Stimulated activated naive B cell treated with anti-CD40 and anti-IgM and Interleukin-4, amounts not matched to agents 10 μg/mL and 1 μg/mL and 100 μg/mL, for 72 hours (primary cell): ENCODE data around the gene FMC1.
"Not testable (repeated sequence)": the region's sequence is repeated elsewhere in the genome, so short reads cannot be mapped to it uniquely, and the experiment has no call there.

Experiments used
- ATAC-seq, 2 donors: fragments of 150-1000 bp; cut with Tn5 transposase; replicated peaks; 2 replicates each; pipeline ENCODE4 v1.10.0; 2021; ENCODE audit warnings: moderate library complexity in 1 of 2
- DNase-seq: peaks from one replicate; pipeline ENCODE4 v3.0.0; 2021
- H3K27ac Mint-ChIP-seq: one replicate; pipeline ENCODE4 v1.8.0; 2022; ENCODE audit warnings: mild to moderate bottlenecking, mixed read lengths
- H3K27me3 Mint-ChIP-seq, 2 donors: one replicate each; pipeline ENCODE4 v1.8.0; 2022; ENCODE audit warnings: mixed read lengths in 2 of 2
- H3K36me3 Mint-ChIP-seq, 2 donors: one replicate each; pipeline ENCODE4 v1.8.0; 2022; ENCODE audit warnings: mixed read lengths in 2 of 2, mild to moderate bottlenecking in 1 of 2
- H3K4me1 Mint-ChIP-seq, 2 donors: one replicate each; pipeline ENCODE4 v1.8.0; 2022; ENCODE audit warnings: mixed read lengths in 2 of 2, mild to moderate bottlenecking in 1 of 2
- H3K4me3 Mint-ChIP-seq, 2 donors: one replicate each; pipeline ENCODE4 v1.8.0; 2022; ENCODE audit warnings: mild to moderate bottlenecking in 2 of 2, mixed read lengths in 2 of 2, moderate library complexity in 1 of 2
- H3K9me3 Mint-ChIP-seq, 2 donors: one replicate each; pipeline ENCODE4 v1.8.0; 2022; ENCODE audit warnings: mixed read lengths in 2 of 2, mild to moderate bottlenecking in 1 of 2

Gene FMC1

GRCh38 chr7:139357729-139358506, 16.8 kb downstream of the FMC1 start:
- not testable (repeated sequence) for ATAC-seq

GRCh38 chr7:139358541-139359365, 17.6 kb downstream of the FMC1 start:
- Mint-ChIP-seq H3K27ac (peak overlapping the region; percentile 99), H3K4me3 (peak overlapping the region; percentile 98 to 99), H3K4me1 (peaks cover 6 to 33% of the 10 kb centered on the region in 2 donors), H3K36me3 (peaks cover 6 to 28% of the 10 kb centered on the region in 2 donors), H3K9me3 (no peaks in the 10 kb centered on the region), H3K27me3 (no peaks in the 10 kb centered on the region)
- ATAC-seq (peak; percentile 5 to 14), DNase-seq (peak; percentile 35)

More at GRCh38 chr7:139357729-139358506, 16.8 kb downstream of the FMC1 start:
- peak overlapping the region; percentile 99 for H3K27ac Mint-ChIP-seq
- H3K4me3 Mint-ChIP-seq = peak overlapping the region; percentile 98 to 99
- peaks cover 4 to 31% of the 10 kb centered on the region in 2 donors for H3K4me1 Mint-ChIP-seq
- H3K36me3 Mint-ChIP-seq = peaks cover 5 to 26% of the 10 kb centered on the region in 2 donors
- not testable (repeated sequence) for DNase-seq, H3K27me3 Mint-ChIP-seq, H3K9me3 Mint-ChIP-seq

- H3K27ac Mint-ChIP-seq = peak within 1 kb of the TSS; percentile 99
- H3K9me3 Mint-ChIP-seq = no peaks in the 10 kb centered on the region
- H3K4me3 Mint-ChIP-seq = peak within 1 kb of the TSS; percentile 98 to 99
- ATAC-seq (peak; percentile 80 to 85), DNase-seq (peak; percentile 99)
- peaks cover 6 to 33% of the 10 kb centered on the region in 2 donors for H3K4me1 Mint-ChIP-seq
- peaks cover 6 to 28% of the 10 kb centered on the region in 2 donors for H3K36me3 Mint-ChIP-seq
- no peaks in the 10 kb centered on the region for H3K27me3 Mint-ChIP-seq
Observed at GRCh38 chr7:139359366-139360209, 18.5 kb downstream of the FMC1 start, which contains the start of gene LUC7L2. Gene LUC7L2 (plus strand): TSS chr7:139359894. CDS start chr7:139360262, 368 bp downstream.

DNA sequence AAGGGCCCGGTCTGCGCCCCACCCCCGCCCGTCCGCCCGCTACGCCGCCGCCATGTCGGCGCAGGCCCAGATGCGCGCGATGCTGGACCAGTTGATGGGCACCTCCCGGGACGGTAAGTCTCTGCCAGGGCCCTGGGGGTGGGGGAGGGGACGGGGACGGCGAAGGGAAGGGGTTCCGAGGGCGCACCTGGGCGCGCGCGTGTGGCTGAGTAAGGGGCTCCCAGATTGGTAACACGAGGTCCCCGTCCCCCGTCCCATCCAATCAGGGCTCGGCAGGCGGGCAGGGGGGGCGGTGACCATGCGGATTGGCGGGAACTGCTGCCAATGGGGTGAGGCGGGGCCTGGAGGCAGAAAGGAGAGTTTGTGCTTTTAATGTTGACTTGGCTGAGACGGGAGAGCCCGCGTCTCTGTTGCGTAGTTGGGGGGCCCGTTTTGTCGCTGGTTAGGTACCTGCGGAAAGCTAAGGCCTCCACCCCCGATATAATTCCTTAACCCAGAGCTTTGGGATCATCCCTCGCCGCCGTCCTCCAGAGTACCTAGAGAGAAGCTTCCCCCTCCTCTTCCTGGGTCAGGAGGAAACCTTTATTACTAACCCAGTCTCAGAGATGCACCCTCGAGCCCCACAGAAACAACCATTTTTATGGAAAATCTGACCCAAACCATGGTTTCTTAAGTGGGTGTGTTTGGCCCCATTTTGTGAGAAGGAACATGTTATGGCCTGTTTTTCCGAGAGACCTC, 19.2 kb downstream of the FMC1 start:
- peaks cover 9 to 41% of the 10 kb centered on the region in 2 donors for H3K4me1 Mint-ChIP-seq
- DNase-seq (peak; percentile 96), ATAC-seq (peak; percentile 80)
- peak overlapping the region; percentile 98 to 99 for H3K4me3 Mint-ChIP-seq
- no peaks in the 10 kb centered on the region for H3K9me3 Mint-ChIP-seq
- peak overlapping the region; percentile 99 for H3K27ac Mint-ChIP-seq
- H3K27me3 Mint-ChIP-seq = no peaks in the 10 kb centered on the region
- peaks cover 10 to 30% of the 10 kb centered on the region in 2 donors for H3K36me3 Mint-ChIP-seq

DNA sequence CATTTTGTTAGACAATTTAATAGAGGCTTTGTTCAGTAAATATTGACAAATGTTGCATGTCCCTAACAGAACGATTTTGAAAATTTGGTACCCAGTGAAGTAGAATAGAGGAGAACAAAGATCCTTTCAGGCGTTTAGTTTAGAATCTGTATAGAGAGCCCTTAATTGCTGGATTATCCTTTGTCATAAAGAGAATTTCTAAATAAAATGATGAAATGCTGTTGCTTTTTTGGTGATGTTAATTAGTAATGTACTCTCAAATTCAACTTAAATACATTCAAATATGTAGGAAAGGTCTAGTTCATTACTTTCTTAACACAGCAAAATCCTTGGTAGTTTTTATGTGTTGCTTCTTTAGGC, 19.8 kb downstream of the FMC1 start:
- ATAC-seq (no peak), DNase-seq (no peak)
- H3K9me3 Mint-ChIP-seq = no peaks in the 10 kb centered on the region
- peaks cover 12 to 47% of the 10 kb centered on the region in 2 donors for H3K4me1 Mint-ChIP-seq
- peak overlapping the region; percentile 98 to 99 for H3K4me3 Mint-ChIP-seq
- H3K27me3 Mint-ChIP-seq = no peaks in the 10 kb centered on the region
- H3K36me3 Mint-ChIP-seq = peaks cover 11 to 30% of the 10 kb centered on the region in 2 donors
- H3K27ac Mint-ChIP-seq = peak overlapping the region; percentile 99

DNA sequence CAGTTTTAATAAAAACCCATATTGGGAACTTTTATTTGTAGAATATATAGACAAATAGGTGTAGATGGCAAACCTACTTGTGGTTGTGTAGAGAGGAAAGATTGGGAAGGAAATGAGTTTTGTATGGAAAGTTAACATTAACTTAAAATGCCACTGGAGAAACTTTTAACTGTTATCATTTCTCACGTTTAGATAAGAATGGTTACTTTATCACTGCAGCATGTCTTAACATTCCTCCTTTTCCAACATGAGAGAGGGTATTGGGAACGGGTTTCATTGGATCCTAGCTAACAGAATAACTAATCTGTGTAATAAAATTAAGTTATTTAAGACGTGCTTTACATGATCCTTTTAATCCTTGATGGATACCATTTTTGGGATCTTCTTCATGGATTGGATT, 20.4 kb downstream of the FMC1 start:
- Mint-ChIP-seq H3K9me3 (no peaks in the 10 kb centered on the region), H3K27me3 (no peaks in the 10 kb centered on the region), H3K4me3 (peak overlapping the region; percentile 59 to 99), H3K36me3 (peaks cover 11 to 30% of the 10 kb centered on the region in 2 donors), H3K4me1 (peaks cover 12 to 47% of the 10 kb centered on the region in 2 donors), H3K27ac (peak overlapping the region; percentile 69)
- ATAC-seq (no peak), DNase-seq (no peak)

- Mint-ChIP-seq H3K4me1 (peaks cover 12 to 47% of the 10 kb centered on the region in 2 donors), H3K27ac (no peak overlapping the region), H3K4me3 (peak overlapping the region in 1 of 2 donors; percentile 36), H3K9me3 (no peaks in the 10 kb centered on the region), H3K27me3 (no peaks in the 10 kb centered on the region), H3K36me3 (peaks cover 11 to 30% of the 10 kb centered on the region in 2 donors)
- ATAC-seq (no peak), DNase-seq (no peak)
Observed at GRCh38 chr7:139362302-139362701, 21.2 kb downstream of the FMC1 start.

DNA sequence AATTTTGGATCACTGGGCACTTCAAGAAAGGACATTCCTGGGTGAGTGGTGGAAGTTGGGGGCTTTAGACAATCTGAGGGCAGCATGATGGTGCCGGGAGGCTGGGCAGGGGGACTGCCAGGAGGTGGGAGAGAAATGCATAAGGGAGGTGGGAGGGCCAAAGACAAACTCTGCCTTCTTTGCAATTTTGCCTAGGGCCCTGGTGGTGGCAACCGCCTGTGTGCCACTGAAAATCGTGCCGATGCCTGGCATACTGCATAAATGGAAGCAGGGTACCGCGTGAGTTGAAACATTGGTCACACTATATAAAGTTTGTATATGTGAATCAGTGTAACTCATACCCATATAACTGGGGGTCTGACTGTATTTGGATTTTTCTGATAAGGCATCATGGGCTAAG, 21.8 kb downstream of the FMC1 start:
- H3K27ac Mint-ChIP-seq = no peak overlapping the region
- peaks cover 16 to 47% of the 10 kb centered on the region in 2 donors for H3K4me1 Mint-ChIP-seq
- no peak for DNase-seq
- H3K9me3 Mint-ChIP-seq = no peaks in the 10 kb centered on the region
- peaks cover 10 to 33% of the 10 kb centered on the region in 2 donors for H3K36me3 Mint-ChIP-seq
- no peak for ATAC-seq
- no peaks in the 10 kb centered on the region for H3K27me3 Mint-ChIP-seq
- peak overlapping the region in 1 of 2 donors; percentile 23 for H3K4me3 Mint-ChIP-seq

DNA sequence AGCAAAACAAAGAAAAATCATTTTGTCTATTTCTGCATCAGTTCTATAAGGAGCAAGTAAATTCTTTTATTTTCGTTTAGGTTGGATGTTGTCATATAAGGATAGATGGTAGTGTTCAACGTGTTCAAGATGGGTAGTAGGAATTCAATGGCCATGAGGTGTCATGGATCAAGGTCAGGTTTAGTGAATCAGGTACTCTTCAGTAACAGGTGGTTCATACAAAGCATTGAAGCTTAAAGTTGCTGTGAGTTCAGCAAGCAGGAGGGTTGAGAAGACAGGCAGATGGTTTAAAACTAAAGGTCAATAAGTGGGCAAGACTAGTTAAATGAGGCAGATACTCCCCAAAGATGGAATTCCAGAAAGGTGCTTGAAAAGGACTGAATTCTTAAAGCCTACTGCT, 24.2 kb downstream of the FMC1 start:
- no peaks in the 10 kb centered on the region for H3K27me3 Mint-ChIP-seq
- H3K36me3 Mint-ChIP-seq = peaks cover 14 to 29% of the 10 kb centered on the region in 2 donors
- H3K4me3 Mint-ChIP-seq = no peak overlapping the region
- ATAC-seq (no peak), DNase-seq (no peak)
- H3K4me1 Mint-ChIP-seq = peaks cover 25 to 55% of the 10 kb centered on the region in 2 donors
- H3K27ac Mint-ChIP-seq = peak overlapping the region; percentile 9
- no peaks in the 10 kb centered on the region for H3K9me3 Mint-ChIP-seq

DNA sequence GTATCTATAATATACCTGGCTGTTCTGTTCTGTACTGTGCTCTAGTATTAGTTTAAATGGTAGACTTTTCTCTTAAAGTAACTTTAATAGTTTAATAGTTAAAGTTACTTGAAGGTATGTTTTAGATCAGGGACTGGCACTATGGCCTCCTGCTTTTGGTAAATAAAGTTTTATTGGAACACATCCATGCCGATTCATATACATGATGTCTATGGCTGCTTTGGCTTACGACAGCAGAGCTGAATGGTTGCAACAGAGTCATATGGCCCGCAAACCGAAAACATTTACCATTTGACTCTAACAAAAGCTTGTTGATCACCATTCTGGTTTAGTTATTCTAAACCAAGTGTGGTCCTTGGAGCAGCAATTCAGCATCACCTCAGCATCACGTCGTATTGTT, 25.3 kb downstream of the FMC1 start:
- Mint-ChIP-seq H3K9me3 (no peaks in the 10 kb centered on the region), H3K27me3 (no peaks in the 10 kb centered on the region), H3K27ac (no peak overlapping the region), H3K4me1 (peaks cover 32 to 57% of the 10 kb centered on the region in 2 donors), H3K4me3 (no peak overlapping the region), H3K36me3 (peaks cover 14 to 30% of the 10 kb centered on the region in 2 donors)
- no peak for DNase-seq
- no peak for ATAC-seq

DNA sequence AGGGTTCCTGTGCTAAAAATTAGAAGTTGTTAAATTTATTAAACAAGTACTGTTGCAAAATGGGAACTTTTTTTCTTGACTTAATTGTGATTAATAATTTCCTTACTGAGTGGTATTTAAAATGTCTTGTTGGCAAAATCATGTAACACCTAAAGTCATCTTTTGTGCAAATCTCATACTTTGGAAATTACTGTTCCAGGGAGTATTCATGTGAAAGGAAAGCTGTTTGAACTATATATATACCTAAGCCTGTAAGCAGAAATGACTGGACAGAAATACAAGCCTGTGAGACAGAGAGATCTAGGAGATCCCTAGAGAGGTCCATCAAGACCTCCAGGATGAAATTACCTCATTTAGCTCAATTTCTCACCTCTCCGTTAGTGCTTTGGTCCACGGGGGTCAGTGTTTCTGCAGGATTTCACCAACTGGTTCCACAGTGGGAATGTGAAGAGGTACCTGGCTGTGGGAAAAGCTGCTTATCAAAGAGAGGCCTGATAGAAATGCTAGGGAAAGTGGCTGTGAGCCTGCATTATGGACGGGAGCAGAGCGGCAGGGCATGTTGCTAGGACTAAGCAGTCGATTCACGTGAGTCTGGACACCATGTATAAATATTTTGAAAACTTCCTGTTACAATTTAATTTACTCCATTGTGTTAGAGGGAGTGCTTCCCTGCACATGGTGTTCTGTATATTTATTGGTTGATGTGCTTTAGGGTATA, 26.5 kb downstream of the FMC1 start:
- no peak overlapping the region for H3K4me3 Mint-ChIP-seq

GRCh38 chr7:139370301-139370942, 29.3 kb downstream of the FMC1 start:
- H3K9me3 Mint-ChIP-seq = no peaks in the 10 kb centered on the region
- H3K27me3 Mint-ChIP-seq = no peaks in the 10 kb centered on the region
- no peak overlapping the region for H3K4me3 Mint-ChIP-seq
- peak overlapping the region; percentile 25 for H3K27ac Mint-ChIP-seq
- peaks cover 11 to 26% of the 10 kb centered on the region in 2 donors for H3K36me3 Mint-ChIP-seq
- peaks cover 29 to 48% of the 10 kb centered on the region in 2 donors for H3K4me1 Mint-ChIP-seq
- ATAC-seq (no peak), DNase-seq (no peak)

More for the DNA sequence above, 26.5 kb downstream of the FMC1 start:
- Mint-ChIP-seq H3K4me1 (peaks cover 35 to 55% of the 10 kb centered on the region in 2 donors), H3K36me3 (peaks cover 14 to 30% of the 10 kb centered on the region in 2 donors), H3K27me3 (no peaks in the 10 kb centered on the region), H3K27ac (no peak overlapping the region), H3K9me3 (no peaks in the 10 kb centered on the region)
- DNase-seq = no peak
- ATAC-seq = no peak
